Parathyroid adenoma (tissue), 2 donors: ENCODE measurements around the gene SERPINB6.
A peak's percentile ranks its signal among the peaks of the same experiment; 100 is the strongest.
"Not testable (repeated sequence)": the region's sequence is repeated elsewhere in the genome, so short reads cannot be mapped to it uniquely, and the experiment has no call there.

Experiments used
- H2AFZ ChIP-seq: fragments of 300-600 bp; sonication (generic); one replicate; pipeline ENCODE4 v1.7.0; 2017; ENCODE audit warnings: antibody characterized with exemption, mild to moderate bottlenecking
- H3K27ac ChIP-seq: fragments of 300-600 bp; sonication (generic); one replicate; pipeline ENCODE4 v1.7.0; 2017
- H3K27me3 ChIP-seq: fragments of 300-600 bp; sonication (generic); one replicate; pipeline ENCODE4 v1.7.0; 2017; ENCODE audit warnings: low read length; ENCODE audit not compliant: control insufficient read depth, insufficient read depth
- H3K36me3 ChIP-seq: fragments of 300-600 bp; sonication (generic); one replicate; pipeline ENCODE4 v1.7.0; 2017; ENCODE audit warnings: low read length; ENCODE audit not compliant: control insufficient read depth, insufficient read depth
- H3K4me1 ChIP-seq: fragments of 300-600 bp; sonication (generic); one replicate; pipeline ENCODE4 v1.7.0; 2017; ENCODE audit warnings: control low read depth
- H3K4me2 ChIP-seq: fragments of 300-600 bp; sonication (generic); one replicate; pipeline ENCODE4 v1.7.0; 2017; ENCODE audit warnings: low read length
- H3K4me3 ChIP-seq: fragments of 300-600 bp; sonication (generic); one replicate; pipeline ENCODE4 v1.7.0; 2017; ENCODE audit warnings: low read depth, low read length
- H3K79me2 ChIP-seq: fragments of 300-600 bp; sonication (generic); one replicate; pipeline ENCODE4 v1.7.0; 2017; ENCODE audit warnings: control low read depth
- H3K9ac ChIP-seq: fragments of 300-600 bp; sonication (generic); one replicate; pipeline ENCODE4 v1.7.0; 2017; ENCODE audit warnings: mild to moderate bottlenecking
- H3K9me3 ChIP-seq: fragments of 300-600 bp; sonication (generic); one replicate; pipeline ENCODE4 v1.7.0; 2017; ENCODE audit warnings: low read length; ENCODE audit not compliant: control insufficient read depth
- TF ChIP-seq, protein P1 (sequence below): fragments of 300-600 bp; sonication (generic); IDR thresholded peaks from one replicate; pipeline ENCODE4 v1.7.0; 2017; ENCODE audit warnings: antibody characterized with exemption, mild to moderate bottlenecking
- donor health status: primary hyperparathyroidism.

SERPINB6 gene

DNA sequence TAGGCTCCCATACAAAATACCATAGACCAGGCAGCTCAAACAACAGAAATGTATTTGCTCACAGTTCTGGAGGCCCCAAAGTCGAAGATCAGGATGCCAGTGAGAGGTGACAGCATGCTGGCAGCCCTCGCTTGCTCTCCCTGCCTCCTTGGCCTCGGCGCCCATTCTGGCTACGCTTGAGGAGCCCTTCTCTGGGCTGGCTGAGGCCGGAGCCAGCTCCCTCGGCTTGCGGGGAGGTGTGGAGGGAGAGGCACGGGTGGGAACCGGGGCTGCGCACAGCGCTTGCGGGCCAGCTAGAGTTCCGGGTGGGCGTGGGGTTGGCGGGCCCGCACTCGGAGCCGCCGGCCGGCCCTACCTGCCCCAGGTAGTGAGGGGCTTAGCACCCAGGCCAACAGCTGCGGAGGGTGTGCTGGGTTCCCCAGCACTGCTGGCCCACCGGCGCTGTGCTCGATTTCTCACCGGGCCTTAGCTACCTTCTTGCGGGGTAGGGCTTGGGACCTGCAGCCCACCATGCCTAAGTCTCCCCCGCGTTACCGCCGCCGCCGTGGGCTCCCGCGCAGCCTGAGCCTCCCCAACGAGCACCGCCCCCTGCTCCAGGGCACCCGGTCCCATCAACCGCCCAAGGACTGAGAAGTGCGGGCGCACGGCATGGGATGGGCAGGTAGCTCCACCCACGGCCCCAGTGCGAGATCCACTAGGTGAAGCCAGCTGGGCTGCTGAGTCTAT lies 35.6 kb downstream of the SERPINB6 start:
- H3K36me3 ChIP-seq, result no peaks in the 10 kb centered on the region
- H3K4me3 ChIP-seq, result no peak overlapping the region
- TF ChIP-seq, protein P1, sequence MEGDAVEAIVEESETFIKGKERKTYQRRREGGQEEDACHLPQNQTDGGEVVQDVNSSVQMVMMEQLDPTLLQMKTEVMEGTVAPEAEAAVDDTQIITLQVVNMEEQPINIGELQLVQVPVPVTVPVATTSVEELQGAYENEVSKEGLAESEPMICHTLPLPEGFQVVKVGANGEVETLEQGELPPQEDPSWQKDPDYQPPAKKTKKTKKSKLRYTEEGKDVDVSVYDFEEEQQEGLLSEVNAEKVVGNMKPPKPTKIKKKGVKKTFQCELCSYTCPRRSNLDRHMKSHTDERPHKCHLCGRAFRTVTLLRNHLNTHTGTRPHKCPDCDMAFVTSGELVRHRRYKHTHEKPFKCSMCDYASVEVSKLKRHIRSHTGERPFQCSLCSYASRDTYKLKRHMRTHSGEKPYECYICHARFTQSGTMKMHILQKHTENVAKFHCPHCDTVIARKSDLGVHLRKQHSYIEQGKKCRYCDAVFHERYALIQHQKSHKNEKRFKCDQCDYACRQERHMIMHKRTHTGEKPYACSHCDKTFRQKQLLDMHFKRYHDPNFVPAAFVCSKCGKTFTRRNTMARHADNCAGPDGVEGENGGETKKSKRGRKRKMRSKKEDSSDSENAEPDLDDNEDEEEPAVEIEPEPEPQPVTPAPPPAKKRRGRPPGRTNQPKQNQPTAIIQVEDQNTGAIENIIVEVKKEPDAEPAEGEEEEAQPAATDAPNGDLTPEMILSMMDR, result no peak
- no peak overlapping the region for H3K27ac ChIP-seq
- no peaks in the 10 kb centered on the region for H3K27me3 ChIP-seq
- no peak overlapping the region for H2AFZ ChIP-seq
- no peak overlapping the region for H3K4me2 ChIP-seq
- no peak overlapping the region for H3K9ac ChIP-seq
- no peaks in the 10 kb centered on the region for H3K9me3 ChIP-seq
- no peaks in the 10 kb centered on the region for H3K79me2 ChIP-seq
- no peaks in the 10 kb centered on the region for H3K4me1 ChIP-seq

DNA sequence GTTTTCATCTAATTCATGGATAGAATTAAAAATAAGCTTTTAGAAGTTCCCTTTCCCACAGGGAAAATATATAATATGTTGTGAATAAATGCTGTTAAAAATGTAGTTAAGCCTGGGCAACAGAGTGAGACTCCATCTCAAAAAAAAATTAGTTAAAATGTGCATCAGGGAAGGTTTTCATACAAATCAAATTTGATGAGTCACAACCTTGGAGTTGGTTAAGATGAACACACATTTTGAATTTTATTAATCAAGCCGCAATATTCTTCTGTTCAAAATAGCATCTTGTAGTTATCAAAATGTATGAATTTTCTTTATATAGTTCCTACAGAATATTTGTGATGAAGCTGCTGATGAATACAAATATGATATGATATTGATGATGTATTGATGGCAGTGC lies 37.3 kb downstream of the SERPINB6 start:
- H3K4me1 ChIP-seq, result no peaks in the 10 kb centered on the region
- no peak overlapping the region for H3K27ac ChIP-seq
- no peak overlapping the region for H3K4me2 ChIP-seq
- H3K27me3 ChIP-seq, result no peaks in the 10 kb centered on the region
- TF ChIP-seq, protein P1, result no peak
- H3K9ac ChIP-seq, result no peak overlapping the region
- H2AFZ ChIP-seq, result no peak overlapping the region
- no peaks in the 10 kb centered on the region for H3K9me3 ChIP-seq
- no peaks in the 10 kb centered on the region for H3K79me2 ChIP-seq
- no peaks in the 10 kb centered on the region for H3K36me3 ChIP-seq
- H3K4me3 ChIP-seq, result no peak overlapping the region

DNA sequence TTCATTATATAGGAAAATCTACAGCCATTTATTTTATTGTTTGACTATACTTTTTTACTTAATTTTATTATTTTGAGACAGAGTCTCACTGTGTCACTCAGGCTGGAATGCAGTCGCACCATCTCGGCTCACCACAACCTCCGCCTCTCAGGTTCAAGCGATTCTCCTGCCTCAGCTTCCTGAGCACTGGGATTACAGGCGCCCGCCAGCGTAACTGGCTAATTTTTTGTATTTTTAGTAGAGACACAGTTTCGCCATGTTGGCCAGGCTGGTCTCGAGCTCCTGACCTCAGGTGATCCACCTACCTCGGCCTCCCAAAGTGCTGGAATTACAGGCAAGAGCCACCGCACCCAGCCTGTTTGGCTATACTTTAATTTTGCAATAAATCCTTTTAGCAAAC lies 38.5 kb downstream of the SERPINB6 start:
- not testable (repeated sequence) for H2AFZ ChIP-seq, H3K4me2 ChIP-seq, H3K27me3 ChIP-seq, H3K4me1 ChIP-seq, H3K36me3 ChIP-seq, H3K27ac ChIP-seq, H3K4me3 ChIP-seq, H3K9ac ChIP-seq, H3K79me2 ChIP-seq, H3K9me3 ChIP-seq

DNA sequence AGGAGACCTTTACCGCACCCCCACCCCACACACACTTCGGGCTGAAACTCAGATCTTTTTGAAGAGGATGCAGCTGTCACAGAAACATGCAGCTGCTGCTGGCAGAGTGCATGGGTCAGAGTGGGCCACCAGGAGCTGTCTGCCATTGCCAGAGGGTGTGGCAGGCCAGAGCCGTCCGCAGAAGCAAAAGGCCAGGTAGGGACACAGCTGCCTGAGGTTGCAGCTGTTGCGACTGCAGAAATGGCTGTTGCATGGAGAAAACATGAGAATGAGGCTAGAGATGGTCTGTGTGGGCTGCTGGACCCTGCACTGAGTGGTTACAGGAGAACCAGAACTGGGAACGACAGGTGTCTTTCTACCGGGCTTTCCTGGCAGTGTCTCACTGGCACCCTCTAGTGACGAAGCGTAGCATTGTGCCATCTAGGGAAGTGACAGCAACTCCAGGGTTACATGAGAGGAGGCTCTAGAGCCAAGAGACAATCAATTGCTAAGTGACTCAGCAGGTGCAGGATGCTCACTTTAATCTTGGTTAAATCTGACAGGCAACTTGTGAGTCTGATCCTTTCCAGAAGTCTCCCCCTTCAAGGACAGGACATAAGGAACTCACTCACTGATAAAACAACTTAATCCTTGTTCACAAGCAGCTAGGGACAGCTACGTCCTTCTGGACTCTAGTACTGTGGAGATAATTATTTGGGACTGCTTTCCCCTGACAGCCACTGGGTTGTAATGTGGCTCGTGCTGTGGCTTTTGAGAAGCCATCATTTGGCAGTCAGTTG lies 39.2 kb downstream of the SERPINB6 start:
- H3K4me2 ChIP-seq, result peak overlapping the region; percentile 1
- no peaks in the 10 kb centered on the region for H3K9me3 ChIP-seq
- H3K79me2 ChIP-seq, result no peaks in the 10 kb centered on the region
- peak overlapping the region; percentile 49 for H2AFZ ChIP-seq
- TF ChIP-seq, protein P1, result peak; percentile 98
- no peak overlapping the region for H3K27ac ChIP-seq
- no peaks in the 10 kb centered on the region for H3K4me1 ChIP-seq
- no peak overlapping the region for H3K4me3 ChIP-seq
- no peaks in the 10 kb centered on the region for H3K36me3 ChIP-seq
- H3K27me3 ChIP-seq, result no peaks in the 10 kb centered on the region
- no peak overlapping the region for H3K9ac ChIP-seq

DNA sequence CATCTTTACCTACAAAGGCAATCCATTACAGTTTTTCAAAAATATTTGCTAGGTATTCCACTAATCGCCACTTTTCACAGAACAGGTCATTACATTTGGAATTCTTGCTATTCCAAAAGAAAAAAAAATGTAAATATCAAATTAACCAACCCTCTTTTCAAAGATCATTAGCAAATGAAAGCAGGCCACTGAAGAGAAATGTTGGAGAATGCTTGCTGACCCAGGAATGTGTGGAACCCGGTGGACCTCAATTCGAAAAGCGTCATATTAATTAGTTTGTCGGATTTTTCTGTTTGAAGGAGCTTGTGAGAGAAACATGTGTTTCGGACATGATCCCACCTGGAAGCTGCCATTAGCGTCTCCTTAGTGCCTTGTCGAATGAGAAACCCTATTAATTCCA lies 40.3 kb downstream of the SERPINB6 start:
- Histone ChIP-seq H3K9ac (no peak overlapping the region), H3K9me3 (no peaks in the 10 kb centered on the region), H3K4me3 (no peak overlapping the region), H2AFZ (no peak overlapping the region), H3K36me3 (no peaks in the 10 kb centered on the region), H3K27me3 (no peaks in the 10 kb centered on the region), H3K4me2 (no peak overlapping the region), H3K79me2 (no peaks in the 10 kb centered on the region), H3K27ac (no peak overlapping the region), H3K4me1 (no peaks in the 10 kb centered on the region)
- TF ChIP-seq, protein P1, result no peak

DNA sequence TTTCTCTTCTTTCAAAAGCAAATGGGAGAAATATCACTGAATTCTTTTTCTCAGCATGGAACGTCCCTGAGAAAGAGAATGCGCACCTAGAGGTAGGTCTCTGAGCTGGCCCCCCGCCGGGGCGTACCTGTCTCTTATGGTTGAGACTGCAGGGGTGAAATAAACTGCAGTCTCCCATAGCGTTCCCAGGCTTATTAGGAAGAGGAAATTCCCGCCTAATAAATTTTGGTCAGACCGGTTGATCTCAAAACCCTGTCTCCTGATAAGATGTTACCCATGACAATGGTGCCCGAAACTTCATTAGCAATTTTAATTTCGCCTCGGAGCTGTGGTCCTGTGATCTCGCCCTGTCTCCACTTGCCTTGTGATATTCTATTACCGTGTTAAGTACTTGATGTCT lies 43.4 kb downstream of the SERPINB6 start:
- H3K4me2 ChIP-seq, H3K27me3 ChIP-seq, H3K9ac ChIP-seq, H2AFZ ChIP-seq, H3K4me3 ChIP-seq, H3K27ac ChIP-seq, H3K36me3 ChIP-seq, H3K79me2 ChIP-seq, H3K4me1 ChIP-seq, H3K9me3 ChIP-seq: not testable (repeated sequence)

DNA sequence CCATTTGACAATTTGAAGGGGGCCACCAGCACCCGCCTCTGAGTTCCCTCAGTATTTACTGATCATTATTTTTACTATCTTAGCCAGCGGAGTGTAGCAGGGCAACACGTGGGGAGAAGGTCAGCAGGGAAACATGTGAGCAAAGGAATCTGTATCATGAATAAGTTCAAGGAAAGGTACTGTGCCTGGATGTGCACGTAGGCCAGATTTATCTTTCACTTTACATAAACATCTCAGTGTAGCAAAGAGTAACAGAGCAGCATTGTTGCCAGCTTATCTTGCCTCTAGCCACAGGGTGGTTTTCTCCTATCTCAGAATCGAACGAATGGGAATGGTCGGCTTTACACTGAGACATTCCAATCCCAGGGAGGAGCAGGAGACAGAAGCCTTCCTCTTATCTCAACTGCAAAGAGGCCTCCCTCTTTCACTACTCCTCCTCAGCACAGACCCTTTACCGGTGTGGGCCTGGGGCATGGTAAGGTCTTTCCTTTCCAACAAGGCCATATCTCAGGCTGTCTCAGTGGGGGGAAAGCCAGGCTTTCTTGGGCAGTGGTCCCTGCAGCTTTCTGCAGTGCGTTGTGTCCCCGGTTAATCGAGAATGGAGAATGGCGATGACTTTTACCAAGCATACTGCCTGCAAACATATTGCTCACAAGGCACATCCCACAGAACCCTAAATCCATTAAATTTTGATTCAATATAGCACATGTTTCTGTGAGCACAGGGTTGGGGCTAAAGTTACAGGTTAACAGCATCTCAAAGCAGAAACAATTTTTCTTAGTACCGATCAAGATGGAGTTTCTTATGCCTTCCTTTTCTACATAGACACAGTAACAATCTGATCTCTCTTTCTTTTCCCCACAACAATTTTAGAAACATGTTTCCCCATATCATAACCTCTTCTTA lies 45.3 kb downstream of the SERPINB6 start:
- H3K36me3 ChIP-seq, H2AFZ ChIP-seq: not testable (repeated sequence)

More for the DNA sequence above, 45.3 kb downstream of the SERPINB6 start:
- H3K4me2 ChIP-seq, H3K9ac ChIP-seq, H3K4me1 ChIP-seq, H3K4me3 ChIP-seq, H3K27me3 ChIP-seq, H3K9me3 ChIP-seq, H3K79me2 ChIP-seq, H3K27ac ChIP-seq: not testable (repeated sequence)
